Activated CD4-positive, alpha-beta T cell treated with anti-CD3 and anti-CD28 coated beads, Interleukin-2, amount 50 U/mL, for 16 hours (primary cell): ENCODE data around the gene RAB8A.
A peak's percentile ranks its signal among the peaks of the same experiment; 100 is the strongest.
"Not testable (repeated sequence)": the region's sequence is repeated elsewhere in the genome, so short reads cannot be mapped to it uniquely, and the experiment has no call there.

ENCODE experiments used
- DNase-seq: peaks from one replicate; pipeline ENCODE4 v3.0.0-alpha.2; 2020

The RAB8A gene

GRCh38 chr19:16078759-16079707 lies 32.7 kb upstream of the RAB8A start:
- DNase-seq = peak; percentile 95

GRCh38 chr19:16084067-16084685 lies 27.5 kb upstream of the RAB8A start:
- DNase-seq = no peak

- peak; percentile 30 for DNase-seq
Observed at GRCh38 chr19:16085115-16085514, 26.6 kb upstream of the RAB8A start.

DNA sequence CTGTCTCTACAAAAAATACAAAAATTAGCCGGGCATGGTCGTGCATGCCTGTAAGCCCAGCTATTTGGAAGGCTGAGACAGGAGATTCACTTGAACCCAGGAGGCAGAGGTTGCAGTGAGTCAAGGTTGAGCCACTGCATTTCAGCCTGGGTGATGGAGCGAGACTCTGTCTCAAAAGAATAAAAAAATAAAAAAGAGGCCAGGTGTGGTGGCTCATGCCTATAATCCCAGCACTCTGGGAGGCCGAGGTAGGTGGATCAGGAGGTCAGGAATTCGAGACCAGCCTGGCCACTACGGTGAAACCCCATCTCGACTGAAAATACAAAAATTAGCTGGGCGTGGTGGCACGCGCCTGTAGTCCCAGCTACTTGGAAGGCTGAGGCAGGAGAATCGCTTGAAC lies 24.3 kb upstream of the RAB8A start:
- not testable (repeated sequence) for DNase-seq

GRCh38 chr19:16087940-16088339 lies 23.7 kb upstream of the RAB8A start:
- no peak for DNase-seq

DNA sequence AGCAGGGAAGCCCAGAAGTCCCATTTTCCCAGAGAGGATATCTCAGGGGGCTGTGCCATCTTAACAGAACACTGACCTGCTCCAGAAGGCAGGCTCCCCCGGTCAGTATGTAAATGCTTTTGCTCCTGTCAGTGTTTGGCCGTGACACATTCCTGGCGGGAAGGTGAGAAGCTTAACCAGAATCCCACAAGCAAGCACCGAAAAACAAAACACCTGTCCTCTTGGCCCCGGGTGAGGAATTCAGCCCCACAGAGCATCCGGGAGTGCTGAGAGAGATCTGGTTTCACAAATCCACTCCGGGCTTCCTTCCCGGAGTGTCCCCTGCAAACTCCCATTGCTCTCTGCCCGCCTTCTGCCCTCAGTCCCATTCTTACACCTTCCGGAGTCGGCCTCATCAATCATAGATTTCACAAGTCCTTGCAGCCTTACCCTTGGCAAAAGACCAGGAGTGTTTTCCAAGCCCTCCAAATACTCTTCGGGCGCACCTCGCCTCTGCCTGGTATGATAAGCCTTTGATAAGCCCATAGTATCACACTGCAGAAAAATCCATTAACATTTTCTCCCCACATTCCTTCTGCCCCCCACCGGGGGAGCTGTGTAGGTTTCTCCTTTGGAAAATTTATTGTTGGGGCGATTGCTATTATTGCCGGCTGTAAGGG lies 23.2 kb upstream of the RAB8A start:
- DNase-seq = no peak

DNA sequence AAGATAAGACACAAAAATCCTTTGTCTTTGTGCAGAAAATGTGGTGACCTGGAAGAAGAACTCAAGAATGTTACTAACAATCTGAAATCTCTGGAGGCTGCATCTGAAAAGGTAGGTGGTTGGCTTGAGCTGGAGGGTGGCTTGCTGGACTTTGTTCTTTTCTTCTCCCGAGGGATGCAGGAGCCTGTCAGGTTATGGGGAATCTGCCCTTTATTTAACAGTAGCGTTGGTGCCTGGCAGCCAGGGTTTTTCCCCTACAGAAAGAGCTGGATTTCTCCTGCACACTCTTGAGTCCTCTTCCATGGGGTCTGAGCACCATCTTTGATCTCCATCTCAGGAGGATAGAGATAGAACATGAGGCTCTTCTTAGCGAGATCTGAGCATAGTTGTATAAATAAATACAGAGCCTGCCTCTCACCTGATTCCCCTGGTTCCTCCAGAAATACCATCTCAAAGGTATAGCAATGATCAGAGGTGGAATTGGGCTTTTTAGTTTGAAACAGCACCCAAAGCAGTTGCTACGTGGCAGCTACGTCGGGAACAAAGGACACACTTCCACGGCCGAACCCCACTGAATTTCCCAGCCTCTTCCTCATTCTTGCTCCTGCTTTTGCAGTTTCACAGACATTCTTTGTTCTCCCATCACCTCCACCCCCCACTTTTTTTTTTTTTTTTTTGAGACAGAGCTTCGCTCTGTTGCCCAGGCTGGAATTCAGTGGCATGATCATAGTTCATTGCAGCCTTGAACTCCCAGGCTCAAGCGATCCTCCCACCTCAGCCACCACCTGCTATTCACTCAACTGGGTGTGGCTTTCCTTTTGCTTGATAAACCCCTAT lies 22.5 kb upstream of the RAB8A start:
- DNase-seq = no peak

- DNase-seq = no peak
Observed at GRCh38 chr19:16091546-16092475, 19.9 kb upstream of the RAB8A start.

DNA sequence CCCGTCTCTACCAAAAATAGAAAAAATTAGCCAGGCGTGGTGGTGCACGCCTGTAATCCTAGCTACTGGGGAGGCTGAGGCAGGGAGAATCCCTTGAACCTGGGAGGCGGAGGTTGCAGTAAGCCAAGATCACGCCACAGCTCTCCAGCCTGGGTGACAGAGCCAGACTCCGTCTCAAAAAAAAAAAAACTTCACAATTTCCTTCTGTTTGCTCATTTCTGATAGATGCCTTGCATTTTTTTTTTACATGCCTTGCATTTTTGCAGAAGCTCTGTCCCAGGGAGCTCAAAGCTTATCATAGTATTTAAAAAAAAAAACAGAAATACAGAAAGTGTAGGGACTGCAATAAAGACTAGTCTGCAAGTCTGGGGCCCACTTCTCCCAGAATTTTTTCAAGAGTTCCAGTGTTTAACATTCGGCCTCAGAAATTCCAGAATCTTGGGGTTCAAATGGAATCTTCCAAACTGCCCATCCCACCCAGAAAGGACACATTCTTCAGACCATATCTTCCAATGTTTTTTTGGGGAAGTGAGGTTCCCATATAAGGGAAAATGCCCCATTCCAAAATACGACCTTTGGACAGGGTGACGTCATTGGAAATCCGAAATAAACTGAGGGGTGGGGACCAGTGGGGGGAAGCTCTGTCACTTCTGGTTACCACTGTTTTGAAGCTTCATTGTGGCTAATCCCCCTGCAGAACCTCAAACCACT lies 17.2 kb upstream of the RAB8A start:
- DNase-seq = no peak

DNA sequence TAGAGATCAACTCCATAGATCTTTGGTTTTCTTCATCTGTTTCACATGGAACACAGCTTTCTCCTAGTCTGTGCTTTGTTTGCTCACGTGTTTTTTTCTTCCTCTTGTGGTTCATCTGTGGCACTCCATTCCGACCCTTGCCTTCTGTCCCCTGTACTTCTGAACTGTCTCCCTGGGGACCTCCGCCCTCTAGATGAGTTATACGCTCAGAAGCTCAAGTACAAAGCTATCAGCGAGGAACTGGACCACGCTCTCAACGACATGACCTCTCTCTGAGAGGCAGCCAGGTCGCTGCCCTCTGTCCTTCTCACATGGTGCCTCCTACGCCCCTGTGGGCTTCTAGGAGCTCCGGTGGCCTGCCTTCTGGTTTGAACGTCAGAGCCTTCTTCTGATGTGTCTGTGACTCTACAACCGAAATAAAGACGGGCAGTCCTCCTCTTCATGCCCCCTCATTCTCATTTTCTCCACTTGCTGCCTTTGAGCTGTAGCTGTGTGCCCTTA lies 16.6 kb upstream of the RAB8A start:
- no peak for DNase-seq

DNA sequence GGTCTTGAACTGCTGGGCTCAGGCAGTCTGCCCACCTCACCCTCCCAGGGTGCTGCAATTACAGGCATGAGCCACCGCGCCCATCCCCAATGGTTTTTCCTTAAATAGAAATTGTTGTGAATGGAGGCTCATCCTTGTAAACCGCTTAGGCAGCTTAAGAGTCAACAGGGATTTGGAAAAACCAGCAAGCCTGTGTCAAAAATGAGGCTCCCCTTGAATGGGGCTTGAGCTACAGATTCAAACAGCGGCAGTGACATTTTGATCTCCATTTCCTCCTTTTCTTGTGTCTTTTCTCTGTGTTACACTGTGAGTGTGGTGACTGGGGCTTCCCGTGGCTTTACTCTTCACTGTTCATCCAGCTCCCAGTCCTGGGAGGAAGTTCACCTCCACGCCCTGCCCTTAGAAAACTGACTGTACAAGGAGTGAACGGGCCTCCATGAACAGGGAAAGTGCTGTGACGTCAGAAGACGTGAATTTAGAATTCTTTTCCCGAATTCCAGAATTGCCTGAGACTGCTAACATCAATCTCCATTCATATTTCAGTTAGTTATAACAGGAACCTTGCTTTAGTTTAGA lies 15.3 kb upstream of the RAB8A start:
- DNase-seq = no peak

DNA sequence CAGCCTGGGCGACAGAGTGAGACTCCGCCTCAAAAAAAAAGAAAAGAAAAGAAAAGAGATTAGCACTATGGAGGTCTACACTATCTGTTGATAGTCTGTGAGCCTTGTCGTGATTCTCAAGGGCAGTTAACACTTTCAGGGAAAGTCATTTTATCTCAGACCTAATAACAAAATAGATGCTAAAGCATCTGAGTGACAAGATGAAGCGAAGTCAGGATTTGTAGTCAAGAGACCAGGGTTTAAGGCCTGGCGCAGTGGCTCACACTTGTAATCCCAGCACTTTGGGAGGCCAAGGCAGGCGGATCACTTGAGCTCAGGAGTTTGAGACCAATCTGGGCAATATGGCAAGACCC lies 13.3 kb upstream of the RAB8A start:
- no peak for DNase-seq

DNA sequence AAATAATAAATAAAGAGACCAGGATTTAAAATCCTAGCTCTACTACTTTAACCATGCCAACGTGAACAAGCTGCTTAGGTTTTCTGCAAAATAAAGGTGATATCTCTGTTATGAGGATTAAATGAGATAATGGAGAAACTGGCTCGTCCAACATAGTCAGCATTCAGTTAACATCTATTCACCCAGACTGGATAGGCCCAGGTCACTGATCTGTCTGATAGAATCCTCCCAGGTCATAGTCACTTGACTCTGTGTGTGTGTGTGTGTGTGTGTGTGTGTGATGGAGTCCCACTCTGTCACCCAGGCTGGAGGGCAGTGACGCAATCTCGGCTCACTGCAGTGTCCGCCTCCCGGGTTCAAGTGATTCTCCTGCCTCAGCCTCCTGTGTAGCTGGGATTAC lies 12.9 kb upstream of the RAB8A start:
- no peak for DNase-seq

- not testable (repeated sequence) for DNase-seq
Observed at GRCh38 chr19:16099314-16099965, 12.2 kb upstream of the RAB8A start.

- DNase-seq = no peak
Observed at GRCh38 chr19:16100524-16100923, 11.2 kb upstream of the RAB8A start.

DNA sequence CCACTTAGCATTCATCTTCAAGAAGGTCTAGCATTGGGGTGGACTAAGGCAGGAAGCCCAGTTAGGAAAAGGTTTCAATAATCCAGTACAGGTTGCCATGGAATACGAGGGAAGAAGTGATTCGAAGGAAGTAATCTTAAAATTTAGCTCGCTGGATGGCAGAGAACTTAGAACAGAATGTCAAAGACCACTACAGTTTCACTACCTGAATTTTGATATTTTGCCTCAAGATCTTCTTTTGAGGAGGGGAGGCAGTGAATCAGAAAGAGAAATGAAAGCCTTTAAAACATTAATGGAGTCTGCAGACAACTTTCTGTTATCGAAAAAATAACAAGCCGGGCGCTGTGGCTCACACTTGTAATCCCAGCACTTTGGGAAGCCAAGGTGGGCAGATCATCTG lies 7.0 kb upstream of the RAB8A start:
- no peak for DNase-seq

DNA sequence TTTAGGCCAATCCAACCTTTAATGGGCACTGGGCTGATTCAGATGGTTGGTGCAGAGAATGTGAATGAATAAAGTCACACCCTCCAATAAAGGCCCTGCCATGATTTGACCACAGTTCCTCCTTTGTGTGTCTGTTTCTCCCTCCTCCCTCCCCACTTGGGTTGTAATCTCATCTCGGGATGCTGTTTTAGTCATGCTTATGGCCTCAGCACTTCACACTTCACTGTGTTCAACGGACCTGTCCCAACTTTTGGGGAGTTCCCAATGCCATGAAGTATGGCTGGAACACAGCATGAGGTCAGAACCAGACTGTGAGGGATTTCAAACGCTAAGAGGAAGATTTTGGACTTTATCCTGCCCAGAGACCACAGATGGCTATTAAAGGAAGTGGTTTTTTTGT lies 5.6 kb upstream of the RAB8A start:
- peak; percentile 46 for DNase-seq

GRCh38 chr19:16111909-16112752 lies 442 bp downstream of the RAB8A start:
- no peak for DNase-seq

GRCh38 chr19:16112778-16113177 lies 1.1 kb downstream of the RAB8A start:
- DNase-seq = no peak
